Osteocyte (in vitro differentiated cells): Measurements from ENCODE around the gene CAVIN4. TPM values are rescaled to one million over a fixed set of nuclear protein-coding genes. Genes with fewer than 3 reads are reported as not detected.

Experiments used
- DNase-seq: peaks from one replicate; pipeline ENCODE4 v3.0.0; 2021; ENCODE audit warnings: mixed read lengths; ENCODE audit not compliant: unreplicated experiment; ENCODE audit errors: extremely low spot score
- H3K27ac Mint-ChIP-seq: one replicate; pipeline ENCODE4 v1.8.0; 2021; ENCODE audit warnings: mild to moderate bottlenecking, mixed read lengths; ENCODE audit not compliant: unreplicated experiment
- H3K27me3 Mint-ChIP-seq: one replicate; pipeline ENCODE4 v1.8.0; 2021; ENCODE audit warnings: mixed read lengths; ENCODE audit not compliant: unreplicated experiment
- H3K36me3 Mint-ChIP-seq: one replicate; pipeline ENCODE4 v1.8.0; 2021; ENCODE audit warnings: mixed read lengths; ENCODE audit not compliant: unreplicated experiment
- H3K4me1 Mint-ChIP-seq: one replicate; pipeline ENCODE4 v1.8.0; 2021; ENCODE audit warnings: mixed read lengths; ENCODE audit not compliant: unreplicated experiment
- H3K4me3 Mint-ChIP-seq: one replicate; pipeline ENCODE4 v1.8.0; 2021; ENCODE audit warnings: mild to moderate bottlenecking, moderate library complexity, mixed read lengths; ENCODE audit not compliant: unreplicated experiment
- H3K9me3 Mint-ChIP-seq: one replicate; pipeline ENCODE4 v1.8.0; 2021; ENCODE audit warnings: mixed read lengths; ENCODE audit not compliant: unreplicated experiment
- CTCF ChIP-seq: fragments of 200-600 bp; sonication (generic); IDR thresholded peaks from 2 replicates; pipeline ENCODE4 v1.5.0; 2021; ENCODE audit warnings: antibody characterized with exemption, mild to moderate bottlenecking, moderate library complexity
- total RNA-seq: library from RNA; stranded (reverse); gene quantifications from 2 replicates; pipeline ENCODE4 v1.2.1, GENCODE V29; 2021

The CAVIN4 gene
- total RNA-seq, 1 donor from 2014 or later = 1.1 TPM

- no peak for DNase-seq
- TF ChIP-seq CTCF = no peak
- no peaks in the 10 kb centered on the region for H3K9me3 Mint-ChIP-seq
Measured at GRCh38 chr9:100575006-100575405, 2.9 kb upstream of the CAVIN4 start.

GRCh38 chr9:100575765-100576386 is 2.0 kb upstream of the CAVIN4 start:
- Mint-ChIP-seq H3K36me3 (peaks cover 17% of the 10 kb centered on the region), H3K4me1 (peaks cover 3% of the 10 kb centered on the region), H3K27ac (no peak overlapping the region), H3K9me3 (no peaks in the 10 kb centered on the region), H3K27me3 (no peaks in the 10 kb centered on the region), H3K4me3 (no peak overlapping the region)
- no peak for DNase-seq
- TF ChIP-seq CTCF = no peak

More at GRCh38 chr9:100575006-100575405, 2.9 kb upstream of the CAVIN4 start:
- H3K27me3 Mint-ChIP-seq = no peaks in the 10 kb centered on the region
- H3K4me3 Mint-ChIP-seq = no peak overlapping the region
- peaks cover 3% of the 10 kb centered on the region for H3K4me1 Mint-ChIP-seq
- H3K27ac Mint-ChIP-seq = no peak overlapping the region
- peaks cover 17% of the 10 kb centered on the region for H3K36me3 Mint-ChIP-seq

GRCh38 chr9:100578610-100579009 is 731 bp downstream of the CAVIN4 start:
- no peak for DNase-seq
- no peaks in the 10 kb centered on the region for H3K27me3 Mint-ChIP-seq

GRCh38 chr9:100579665-100580064 is 1.8 kb downstream of the CAVIN4 start:
- no peak for TF ChIP-seq CTCF

More at GRCh38 chr9:100578610-100579009, 731 bp downstream of the CAVIN4 start:
- H3K36me3 Mint-ChIP-seq = peaks cover 17% of the 10 kb centered on the region
- H3K4me3 Mint-ChIP-seq = no peak overlapping the region
- no peaks in the 10 kb centered on the region for H3K9me3 Mint-ChIP-seq
- H3K4me1 Mint-ChIP-seq = peaks cover 5% of the 10 kb centered on the region
- no peak for TF ChIP-seq CTCF
- H3K27ac Mint-ChIP-seq = no peak overlapping the region

GRCh38 chr9:100580257-100580656 is 2.4 kb downstream of the CAVIN4 start:
- H3K27me3 Mint-ChIP-seq = no peaks in the 10 kb centered on the region
- no peak for DNase-seq
- TF ChIP-seq CTCF = no peak
- H3K4me1 Mint-ChIP-seq = peaks cover 5% of the 10 kb centered on the region
- H3K4me3 Mint-ChIP-seq = no peak overlapping the region
- peaks cover 8% of the 10 kb centered on the region for H3K36me3 Mint-ChIP-seq
- no peak overlapping the region for H3K27ac Mint-ChIP-seq
- H3K9me3 Mint-ChIP-seq = no peaks in the 10 kb centered on the region

More at GRCh38 chr9:100579665-100580064, 1.8 kb downstream of the CAVIN4 start:
- DNase-seq = no peak
- Mint-ChIP-seq H3K9me3 (no peaks in the 10 kb centered on the region), H3K36me3 (peaks cover 12% of the 10 kb centered on the region), H3K27ac (no peak overlapping the region), H3K4me3 (no peak overlapping the region), H3K27me3 (no peaks in the 10 kb centered on the region), H3K4me1 (peaks cover 5% of the 10 kb centered on the region)
